ENCODE measurements around the gene MAPK14.

Gene MAPK14

GRCh38 chr6:36035225-36035624, 7.6 kb downstream of the MAPK14 start:
- DNase-seq (ENCODE audit: low read depth) = no peak

DNA sequence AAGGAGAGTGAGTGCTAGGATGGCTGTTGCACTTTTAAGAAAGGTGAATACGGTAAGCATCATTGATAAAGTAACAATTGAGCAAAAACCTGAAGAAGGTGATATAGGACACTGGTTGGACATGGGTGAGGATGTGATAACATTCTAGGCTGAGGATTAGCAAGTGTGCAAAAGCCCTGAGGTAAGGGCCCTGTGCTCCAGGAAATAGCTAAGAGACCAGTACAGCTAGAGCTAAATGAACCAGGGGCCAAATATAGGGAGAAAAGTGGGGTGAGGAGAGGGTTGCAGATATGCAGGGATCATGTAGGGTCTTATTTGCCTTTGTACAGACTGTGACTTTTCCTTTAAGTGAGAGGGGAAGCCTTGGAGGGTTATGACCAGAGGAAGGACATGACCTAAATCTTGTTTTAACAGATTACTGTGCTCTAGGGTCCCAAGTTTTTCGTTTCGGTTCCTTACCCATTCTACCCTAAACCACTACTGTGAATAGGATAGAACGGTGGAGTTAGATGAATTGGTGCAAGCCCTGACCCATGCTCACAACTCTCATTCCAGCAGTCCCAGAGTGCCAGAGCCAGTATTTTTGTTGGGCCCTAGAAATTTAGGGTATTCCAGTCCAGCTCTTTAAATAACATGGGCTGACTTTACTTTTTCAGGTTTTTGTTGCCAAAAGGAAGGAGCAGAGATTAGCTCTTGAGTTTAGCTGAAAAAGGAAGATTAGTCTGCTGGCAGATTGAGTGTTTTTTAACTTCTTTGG, 10.7 kb downstream of the MAPK14 start:
- DNase-seq (ENCODE audit: low read depth) = no peak

GRCh38 chr6:36039112-36039511, 11.5 kb downstream of the MAPK14 start:
- DNase-seq (ENCODE audit: low read depth) = no peak

- DNase-seq (ENCODE audit: low read depth) = no peak
Measured at GRCh38 chr6:36040958-36041357, 13.3 kb downstream of the MAPK14 start.

DNA sequence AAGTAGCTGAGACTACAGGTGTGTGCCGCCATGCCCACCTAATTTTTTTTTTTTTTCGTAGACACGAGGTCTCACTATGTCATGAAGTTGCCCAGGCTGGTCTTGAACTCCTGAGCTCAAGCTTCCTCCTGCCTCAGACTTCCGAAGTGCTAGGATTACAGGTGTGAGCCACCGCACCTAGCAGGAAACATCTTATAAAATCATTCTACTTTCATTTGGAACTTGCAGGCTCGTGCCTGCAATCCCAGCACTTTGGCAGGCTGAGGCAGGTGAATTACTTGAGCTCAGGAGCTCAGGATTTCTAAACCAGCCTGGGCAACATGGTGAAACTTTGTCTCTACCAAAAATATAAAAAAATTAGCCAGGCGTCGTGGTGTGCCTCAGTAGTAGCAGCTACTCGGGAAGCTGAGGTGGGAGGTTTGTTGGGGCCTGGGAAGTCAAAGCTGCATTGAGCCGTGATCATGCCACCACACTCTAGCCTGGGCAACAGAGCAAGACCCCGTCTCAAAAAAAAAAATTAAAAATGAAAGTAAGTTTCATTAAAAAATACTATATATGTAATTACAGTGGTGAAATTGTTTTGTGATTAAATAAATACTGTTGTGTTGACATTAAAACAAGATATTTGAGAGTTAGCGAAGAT, 15.1 kb downstream of the MAPK14 start:
- no peak for DNase-seq (ENCODE audit: low read depth)

DNA sequence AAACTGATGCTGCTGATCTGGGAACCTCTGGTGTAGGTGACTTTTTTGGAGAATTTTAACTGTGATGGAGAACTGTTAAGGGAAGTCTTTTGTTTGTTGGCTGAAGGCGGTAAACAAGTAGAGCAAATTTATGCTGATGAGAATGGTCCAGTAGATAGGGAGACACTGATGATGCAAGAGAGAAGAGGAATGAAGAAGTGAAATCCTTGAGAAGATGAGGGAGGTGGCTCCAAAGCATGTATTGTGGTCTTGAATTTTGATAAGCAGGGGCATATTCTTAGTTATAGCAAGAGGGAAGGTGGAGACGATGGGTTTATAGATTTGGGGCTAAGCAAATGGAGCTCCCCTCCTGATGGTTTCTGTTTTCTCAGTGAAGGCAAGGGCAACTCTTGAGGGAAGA, 22.0 kb downstream of the MAPK14 start:
- DNase-seq (ENCODE audit: low read depth) = no peak

- no peak for DNase-seq (ENCODE audit: low read depth)
Measured at GRCh38 chr6:36050305-36050704, 22.7 kb downstream of the MAPK14 start.

DNA sequence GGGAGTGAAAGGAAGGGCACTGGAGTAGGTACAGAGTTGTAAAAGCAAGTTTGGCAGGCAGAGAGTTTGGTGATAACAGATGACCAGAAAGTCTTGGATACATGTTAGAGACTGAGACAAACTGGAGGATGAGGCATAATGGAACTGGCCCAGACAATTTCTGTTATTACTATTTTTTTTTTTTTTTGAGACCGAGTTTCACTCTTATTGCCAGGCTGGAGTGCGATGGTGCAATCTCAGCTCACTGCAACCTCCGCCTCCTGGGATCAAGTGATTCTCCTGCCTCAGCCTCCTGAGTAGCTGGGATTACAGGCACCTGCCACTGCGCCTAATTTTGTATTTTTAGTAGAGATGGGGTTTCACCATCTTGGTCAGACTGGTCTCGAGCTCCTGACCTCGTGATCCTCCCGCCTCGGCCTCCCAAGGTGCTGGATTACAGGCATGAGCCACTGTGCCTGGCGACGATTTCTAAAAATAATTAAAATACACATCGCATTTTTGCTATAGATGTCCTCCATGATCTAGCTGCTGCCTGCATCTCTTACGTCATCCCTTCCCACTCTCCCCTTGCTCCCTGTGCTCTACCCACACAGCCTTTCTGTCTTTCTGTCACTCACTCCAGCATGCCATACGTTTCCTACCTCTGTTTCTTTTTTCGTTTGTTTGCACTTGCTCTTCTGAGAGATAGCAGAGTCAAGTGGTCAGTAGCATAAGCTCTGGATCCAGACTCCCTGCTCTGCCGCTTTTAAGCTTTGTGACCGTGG, 23.5 kb downstream of the MAPK14 start:
- no peak for DNase-seq (ENCODE audit: low read depth)

DNA sequence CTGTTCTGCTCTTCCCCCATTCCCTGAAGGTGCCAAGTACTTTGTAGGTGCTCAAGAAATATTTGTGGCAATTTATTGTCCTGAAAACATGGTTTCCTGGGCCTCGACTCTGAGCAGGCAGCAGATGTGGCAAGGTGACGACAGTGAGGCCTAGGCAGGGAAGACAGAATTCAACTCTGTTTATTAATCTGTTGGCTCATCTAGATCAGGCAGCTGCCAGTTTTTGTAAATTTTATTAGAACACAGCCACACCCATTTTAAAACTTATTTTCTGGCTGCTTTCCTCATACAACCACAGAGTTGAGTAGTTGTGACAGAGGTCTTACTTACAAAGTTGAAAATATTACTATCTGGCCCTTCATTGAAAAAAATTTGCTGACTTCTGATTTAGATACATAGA, 24.5 kb downstream of the MAPK14 start:
- DNase-seq (ENCODE audit: low read depth) = no peak

DNA sequence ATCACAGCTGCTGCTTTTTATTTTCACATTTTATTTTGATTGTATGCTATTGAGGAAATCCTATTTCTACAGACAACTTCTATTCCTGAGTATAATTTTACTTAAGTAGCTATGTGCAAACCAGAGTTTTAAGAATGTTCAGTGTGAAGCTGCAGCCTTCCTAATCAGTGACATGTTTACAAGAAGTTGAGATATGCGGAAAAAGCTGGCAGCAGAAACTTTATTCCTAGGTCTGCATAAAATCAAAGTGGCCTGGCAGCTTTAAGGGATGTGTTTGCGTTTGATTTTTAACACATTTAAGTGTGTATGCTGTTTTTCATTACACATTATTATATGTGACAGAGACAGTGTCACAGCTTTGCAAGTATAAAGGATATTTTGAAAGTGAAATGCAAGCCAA, 26.3 kb downstream of the MAPK14 start:
- DNase-seq (ENCODE audit: low read depth) = no peak

DNA sequence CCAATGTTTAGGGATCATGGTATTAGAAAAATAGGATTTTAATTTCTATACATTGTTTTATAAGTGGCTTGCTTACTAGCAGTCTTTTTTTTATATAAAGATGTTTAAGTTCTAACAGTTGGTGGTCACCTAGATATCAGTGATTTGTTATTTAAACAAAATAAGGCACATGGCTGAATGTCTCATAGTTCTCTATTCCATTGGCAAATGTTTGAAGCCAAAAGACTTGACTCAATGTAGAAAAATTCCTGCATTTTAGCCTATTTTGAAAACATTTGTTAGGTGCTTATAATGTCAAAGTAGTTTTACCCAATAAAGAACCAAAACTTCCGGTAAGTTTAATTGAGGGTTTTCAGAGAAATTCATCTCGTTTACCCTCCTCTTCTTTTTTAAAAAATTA, 26.8 kb downstream of the MAPK14 start:
- no peak for DNase-seq (ENCODE audit: low read depth)

DNA sequence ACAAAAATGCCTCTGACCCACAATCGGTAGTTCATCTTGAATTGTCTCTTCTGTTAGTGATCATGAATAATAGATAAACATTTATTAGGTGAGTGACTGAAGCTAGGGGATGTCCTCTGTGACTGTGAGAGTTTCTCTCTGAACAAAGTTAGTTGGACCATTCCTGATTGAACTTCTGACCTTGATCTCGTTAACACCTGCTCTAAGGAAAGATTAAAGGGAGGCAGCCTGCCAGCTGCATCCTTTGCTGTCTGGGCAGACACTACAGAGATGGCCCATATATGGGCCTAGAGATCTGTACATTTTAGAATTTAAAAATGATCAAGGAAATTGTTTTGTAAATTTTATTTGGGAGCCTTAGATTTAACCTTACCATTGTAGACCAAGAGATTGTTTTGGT, 27.3 kb downstream of the MAPK14 start:
- DNase-seq (ENCODE audit: low read depth) = no peak

DNA sequence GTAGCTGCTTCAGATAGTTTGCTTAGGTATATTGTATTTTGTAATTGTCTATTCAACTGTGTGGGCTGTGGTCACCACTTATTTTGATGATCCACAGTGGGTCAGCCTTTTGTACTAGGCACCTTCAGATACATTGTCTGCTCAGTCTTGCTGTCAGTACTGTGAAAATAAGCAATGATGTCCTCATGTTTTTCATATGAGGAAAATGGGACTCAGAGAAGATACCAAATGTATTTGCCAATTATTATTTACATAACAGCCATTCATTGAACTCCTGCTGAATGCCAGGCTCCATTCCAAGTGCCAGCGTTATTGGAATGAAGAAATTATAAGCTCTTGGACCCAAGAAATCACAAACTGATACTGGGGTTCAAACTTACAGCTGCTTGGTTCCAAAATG, 28.6 kb downstream of the MAPK14 start:
- no peak for DNase-seq (ENCODE audit: low read depth)

GRCh38 chr6:36061236-36061635, 33.6 kb downstream of the MAPK14 start:
- DNase-seq (ENCODE audit: low read depth) = no peak

GRCh38 chr6:36062247-36062646, 34.6 kb downstream of the MAPK14 start:
- no peak for DNase-seq (ENCODE audit: low read depth)

DNA sequence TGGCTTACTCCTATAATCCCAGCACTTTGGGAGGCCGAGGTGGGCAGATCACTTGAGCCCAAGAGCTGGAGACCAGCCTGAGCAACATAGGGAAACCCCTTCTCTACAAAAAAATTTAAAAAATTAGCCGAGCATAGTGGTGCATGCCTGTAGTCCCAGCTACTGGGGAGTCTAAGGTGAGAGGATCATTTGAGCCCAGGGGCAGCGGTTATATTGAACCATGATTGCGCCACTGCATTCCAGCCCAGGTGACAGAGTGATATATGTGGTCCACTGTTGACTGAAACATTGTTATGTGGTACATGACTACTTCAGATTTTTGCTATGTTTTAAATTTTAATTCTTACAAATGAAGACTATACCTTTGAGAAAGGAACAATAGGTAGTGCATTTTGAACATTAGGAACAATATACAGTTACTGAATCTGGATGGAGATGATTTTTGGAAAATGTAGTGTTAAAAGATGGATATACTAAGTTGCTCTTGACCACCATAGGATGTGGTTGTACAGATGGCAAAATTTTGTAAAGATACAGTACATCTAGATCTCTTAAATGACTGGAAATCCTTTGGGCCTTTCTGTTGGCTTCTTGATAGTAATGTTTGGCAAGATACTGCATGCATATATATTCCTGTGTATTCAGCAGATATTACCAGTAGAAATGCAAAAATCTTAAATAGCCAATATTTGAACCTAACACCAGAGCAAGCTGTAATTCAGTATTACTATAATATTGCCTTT, 35.9 kb downstream of the MAPK14 start:
- no peak for DNase-seq (ENCODE audit: low read depth)

- DNase-seq (ENCODE audit: low read depth) = no peak
Measured at GRCh38 chr6:36064770-36065396, 37.3 kb downstream of the MAPK14 start.

DNA sequence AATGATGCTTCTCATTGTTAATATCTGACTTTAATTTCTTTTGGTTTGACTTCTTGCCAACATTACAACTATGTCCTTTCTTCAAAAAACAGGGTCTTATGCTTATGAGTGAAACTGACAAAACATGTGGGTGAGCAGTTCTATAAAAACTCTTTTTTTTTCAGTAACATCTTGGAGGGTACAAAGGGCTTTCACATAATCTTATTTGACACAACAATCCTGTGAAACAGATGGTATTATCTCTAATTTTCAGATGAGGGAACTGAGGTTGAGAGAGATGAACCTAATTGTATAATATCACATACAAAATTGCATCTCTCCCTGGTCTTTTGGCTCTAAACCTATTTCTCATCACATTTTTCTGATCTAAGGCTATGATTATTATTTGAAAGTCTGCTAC, 38.3 kb downstream of the MAPK14 start:
- DNase-seq (ENCODE audit: low read depth) = no peak

DNA sequence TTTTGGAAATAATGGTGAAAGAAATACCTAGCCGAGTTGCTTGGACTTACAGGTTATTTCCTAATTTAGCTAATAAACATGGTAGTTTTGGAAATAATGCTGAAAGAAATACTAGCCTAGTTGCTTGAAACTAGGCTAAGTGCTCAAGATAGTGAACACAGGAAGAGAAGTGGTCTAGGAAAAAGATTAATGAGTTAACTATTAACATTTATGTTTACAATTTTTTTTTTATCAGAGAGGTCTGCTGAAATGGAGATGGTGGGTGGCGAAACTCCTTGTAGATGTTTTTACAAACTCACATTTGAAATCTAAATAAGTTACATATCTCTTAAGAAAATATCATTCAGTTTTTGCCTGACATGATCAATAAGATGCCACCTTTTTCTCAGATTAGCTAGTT, 39.2 kb downstream of the MAPK14 start:
- DNase-seq (ENCODE audit: low read depth) = no peak

GRCh38 chr6:36067374-36068011, 39.9 kb downstream of the MAPK14 start:
- no peak for DNase-seq (ENCODE audit: low read depth)

GRCh38 chr6:36068012-36068392, 40.4 kb downstream of the MAPK14 start:
- no peak for DNase-seq (ENCODE audit: low read depth)

GRCh38 chr6:36068586-36068985, 41.0 kb downstream of the MAPK14 start:
- DNase-seq (ENCODE audit: low read depth) = no peak

Measured in activated T-helper 9 cell treated with anti-CD3 and anti-CD28 coated beads, Interleukin-2, amount 50 U/mL, for 16 hours (primary cell).